Right lobe of liver (tissue), 4 donors: ENCODE data around the gene CDC25B.

Experiments
- CTCF ChIP-seq, 4 donors: fragments of 200-600 bp in 3 of 4; fragments of 450-650 bp in 1 of 4; IDR thresholded peaks; one replicate each; pipeline versions ENCODE4 v1.5.1 to v1.8.0; 2016 to 2022; ENCODE audit warnings: antibody characterized with exemption in 4 of 4, mild to moderate bottlenecking in 2 of 4
- POLR2A ChIP-seq: fragments of 450-650 bp; IDR thresholded peaks from one replicate; pipeline ENCODE4 v1.6.1; 2017; ENCODE audit warnings: antibody characterized with exemption, mild to moderate bottlenecking
- donor health status: DM: no; HTN: no; CAD: no.
- donor health status: DM: no; HTN: no; CAD: no.
- donor health status: DM: no; HTN: yes; CAD: no.

GRCh38 chr20:3846740-3847428, 50.8 kb downstream of the CDC25B start, which contains the start of gene MAVS:
- TF ChIP-seq CTCF (IDR thresholded peaks at IDR 0.05), result peak in 1 of 4 donors; percentile 10
- TF ChIP-seq POLR2A, result peak; percentile 91
